NCI-H748 (cell line): ENCODE results near the gene NSUN4.
"Not testable (repeated sequence)": the region's sequence is repeated elsewhere in the genome, so short reads cannot be mapped to it uniquely, and the experiment has no call there.

Experiments
- DNase-seq: peaks from one replicate; lab custom pipeline; 2025; ENCODE audit not compliant: unreplicated experiment; lab: John Stamatoyannopoulos, UW

Gene NSUN4

DNA sequence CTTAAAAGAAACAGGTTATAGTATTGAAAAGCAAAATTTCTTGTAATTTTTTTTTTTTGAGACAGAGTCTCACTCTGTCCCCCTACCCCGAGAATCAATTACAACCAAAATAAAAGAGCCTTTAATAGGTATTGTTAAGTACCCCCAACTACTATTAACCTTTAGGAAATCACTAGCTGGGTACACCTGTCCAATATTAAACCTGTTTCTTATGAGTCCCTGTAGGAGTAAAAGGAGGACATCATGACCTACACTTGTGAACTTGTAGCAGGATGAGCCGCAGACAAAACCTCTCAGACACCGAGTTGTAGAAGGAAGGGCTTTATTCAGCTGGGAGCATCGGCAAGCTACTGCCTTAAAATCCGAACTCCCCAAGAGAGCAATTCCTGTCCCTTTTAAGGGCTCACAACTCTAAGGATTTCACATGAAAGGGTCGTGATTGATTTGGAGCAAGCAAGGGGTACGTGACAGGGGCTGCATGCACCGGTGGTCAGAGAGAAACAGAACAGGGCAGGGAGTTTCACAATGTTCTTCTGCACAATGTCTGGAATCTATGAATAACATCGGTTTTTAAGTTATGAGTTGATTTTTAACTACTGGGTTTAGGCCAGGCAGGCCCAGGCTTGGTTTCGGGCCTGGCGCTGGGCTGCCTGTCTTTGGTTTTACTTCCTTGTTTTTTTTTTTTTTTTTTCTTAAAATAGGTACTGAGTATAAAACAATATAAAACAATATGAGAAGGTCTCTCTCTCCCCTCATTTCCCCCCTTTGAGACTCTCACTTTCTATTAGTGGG is 15.1 kb upstream of the NSUN4 start:
- not testable (repeated sequence) for DNase-seq

- DNase-seq = not testable (repeated sequence)
Observed at GRCh38 chr1:46328182-46328581, 12.4 kb upstream of the NSUN4 start.

DNA sequence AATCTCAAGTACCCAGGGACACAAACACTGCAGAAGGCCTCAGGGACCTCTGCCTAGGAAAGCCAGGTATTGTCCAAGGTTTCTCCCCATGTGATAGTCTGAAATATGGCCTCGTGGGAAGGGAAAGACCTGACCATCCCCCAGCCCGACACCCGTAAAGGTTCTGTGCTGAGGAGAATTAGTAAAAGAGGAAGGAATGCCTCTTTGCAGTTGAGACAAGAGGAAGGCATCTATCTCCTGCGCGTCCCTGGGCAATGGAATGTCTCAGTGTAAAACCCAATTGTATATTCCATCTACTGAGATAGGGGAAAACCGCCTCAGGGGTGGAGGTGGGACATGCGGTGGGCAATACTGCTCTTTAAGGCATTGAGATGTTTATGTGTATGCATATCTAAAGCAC is 10.8 kb upstream of the NSUN4 start:
- DNase-seq = not testable (repeated sequence)

DNA sequence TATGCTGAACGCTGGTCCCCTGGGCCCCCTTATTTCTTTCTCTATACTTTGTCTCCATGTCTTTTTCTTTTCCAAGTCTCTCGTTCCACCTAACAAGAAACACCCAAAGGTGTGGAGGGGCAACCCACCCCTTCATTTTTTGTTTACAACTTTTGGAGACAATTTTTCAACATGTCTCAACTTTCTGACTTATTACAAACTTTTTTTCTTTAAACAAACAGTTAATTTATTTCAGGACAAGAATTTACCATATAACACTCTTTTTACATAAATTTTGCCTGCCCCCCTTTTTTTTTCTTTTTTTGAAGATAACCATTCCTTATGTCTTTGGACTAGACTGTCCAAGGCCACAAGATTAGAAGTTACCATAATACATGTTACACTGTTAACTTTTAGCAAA is 10.2 kb upstream of the NSUN4 start:
- not testable (repeated sequence) for DNase-seq

- DNase-seq = not testable (repeated sequence)
Observed at GRCh38 chr1:46331786-46332540, 8.6 kb upstream of the NSUN4 start.

GRCh38 chr1:46333300-46334029 is 7.1 kb upstream of the NSUN4 start:
- DNase-seq = peak; percentile 53

DNA sequence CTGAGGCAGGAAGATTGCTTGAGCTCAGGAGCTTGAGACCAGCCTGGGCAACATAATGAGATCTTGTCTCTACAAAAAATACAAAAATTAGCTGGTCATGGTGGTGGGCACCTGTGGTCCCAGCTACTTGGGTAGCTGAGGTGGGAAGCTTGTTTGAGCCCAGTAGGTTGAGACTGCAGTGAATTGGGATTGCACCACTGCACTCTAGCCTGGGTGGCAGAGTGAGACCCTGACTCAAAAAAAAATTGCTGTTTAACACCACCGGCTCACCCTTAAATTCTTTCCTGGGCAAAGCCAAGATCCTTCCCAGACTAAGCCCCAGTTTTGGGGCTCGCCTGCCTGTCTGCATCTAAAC is 6.6 kb upstream of the NSUN4 start:
- DNase-seq = no peak

GRCh38 chr1:46335081-46335480 is 5.5 kb upstream of the NSUN4 start:
- DNase-seq = no peak

- DNase-seq = not testable (repeated sequence)
Observed at GRCh38 chr1:46337409-46337808, 3.2 kb upstream of the NSUN4 start.

- DNase-seq = no peak
Observed at GRCh38 chr1:46341222-46342083, 846 bp downstream of the NSUN4 start.

DNA sequence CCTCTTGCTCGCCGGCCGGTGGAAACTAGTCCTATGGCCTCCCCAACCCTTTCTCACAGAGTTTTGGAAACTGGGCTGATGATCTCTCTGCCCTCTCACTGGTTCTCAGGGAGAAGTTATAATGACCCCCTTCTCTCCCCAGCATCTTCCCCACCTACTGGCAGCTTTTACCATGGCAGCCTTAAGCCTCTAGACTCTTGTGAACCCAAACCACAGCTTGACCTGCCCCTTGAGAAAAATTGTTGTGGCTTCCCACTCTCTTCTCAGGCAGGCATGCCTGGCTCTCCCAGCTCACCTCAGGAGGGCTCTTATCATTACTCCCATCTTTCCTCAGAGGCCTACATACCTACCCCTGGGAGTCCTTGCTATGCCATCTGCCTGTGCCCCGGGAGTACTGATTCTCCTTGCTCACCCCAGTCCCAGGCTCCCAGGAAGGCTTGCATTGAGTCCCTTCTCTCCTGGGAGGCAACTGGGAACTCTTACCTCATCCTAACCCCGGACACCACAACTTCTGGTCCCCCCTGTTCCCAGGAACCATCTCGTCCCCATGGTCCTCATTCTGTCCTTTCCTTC is 1.6 kb downstream of the NSUN4 start:
- DNase-seq = no peak

DNA sequence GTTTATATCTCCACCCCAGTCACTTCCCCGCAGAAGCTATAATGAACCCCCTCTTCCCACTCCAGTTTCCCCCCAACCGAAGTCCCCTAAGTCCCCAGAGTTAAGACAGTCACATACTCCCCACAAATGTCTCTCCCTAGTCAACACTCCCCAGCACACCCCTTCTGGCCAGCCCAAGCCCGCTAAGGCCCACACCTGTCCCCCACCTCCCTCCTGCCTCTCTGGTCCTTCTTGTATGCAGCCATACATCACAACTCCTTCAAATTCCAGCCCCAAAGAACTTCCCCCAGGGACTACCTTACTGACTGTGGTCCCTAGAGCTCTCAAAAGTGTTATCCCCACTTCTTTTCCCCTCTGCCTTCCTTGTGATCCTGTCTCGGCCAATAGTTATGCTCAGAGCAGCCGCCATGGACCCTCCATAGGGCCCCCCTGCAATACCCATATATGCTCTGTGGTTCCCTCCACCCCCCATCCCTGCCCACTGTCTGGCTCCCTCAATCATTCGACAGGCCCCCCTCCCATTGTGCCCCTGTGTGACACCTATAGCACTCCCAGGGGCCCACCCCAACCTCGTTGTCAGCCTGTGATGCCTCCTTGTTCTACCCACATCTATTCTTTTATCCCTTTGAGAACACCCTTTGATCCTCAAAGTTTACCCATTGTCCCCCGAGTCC is 2.2 kb downstream of the NSUN4 start:
- no peak for DNase-seq

DNA sequence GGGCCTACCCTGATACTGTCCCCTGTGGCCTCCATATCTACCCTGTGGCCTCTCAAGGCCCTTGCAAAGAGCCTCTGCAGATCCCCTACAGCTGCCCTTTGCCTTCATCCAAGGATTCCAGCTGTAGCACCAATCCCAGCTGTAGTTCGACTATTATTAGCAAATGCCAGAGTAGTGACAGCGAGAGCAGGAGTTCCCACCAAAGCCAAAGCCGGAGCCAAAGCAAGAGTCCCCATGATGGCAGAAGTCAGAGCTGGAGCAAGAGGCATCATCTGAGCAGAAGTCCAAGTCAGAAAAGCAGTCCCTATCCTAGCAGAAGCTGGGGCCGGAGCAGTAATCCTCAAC is 2.7 kb downstream of the NSUN4 start:
- no peak for DNase-seq

- DNase-seq = no peak
Observed at GRCh38 chr1:46343705-46344104, 3.1 kb downstream of the NSUN4 start.

DNA sequence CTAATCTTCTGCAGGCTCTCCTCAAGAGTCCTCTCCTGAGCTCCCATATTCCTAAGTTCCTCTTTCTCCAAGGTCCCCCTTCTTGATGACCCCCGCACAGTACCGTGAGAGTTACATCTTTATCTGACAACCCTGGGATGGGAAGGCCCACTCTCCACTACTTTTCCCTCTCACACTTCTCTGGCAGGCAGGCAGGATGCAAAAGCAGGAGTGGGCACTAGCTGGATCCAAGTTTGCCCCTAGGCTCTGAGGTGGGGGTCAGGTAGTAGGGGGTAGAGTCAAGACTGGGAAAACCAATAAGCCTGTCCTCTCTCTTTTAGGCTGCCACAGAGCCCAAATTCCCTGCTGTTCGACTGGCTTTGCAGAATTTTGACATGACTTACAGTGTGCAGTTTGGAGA is 3.9 kb downstream of the NSUN4 start:
- no peak for DNase-seq

DNA sequence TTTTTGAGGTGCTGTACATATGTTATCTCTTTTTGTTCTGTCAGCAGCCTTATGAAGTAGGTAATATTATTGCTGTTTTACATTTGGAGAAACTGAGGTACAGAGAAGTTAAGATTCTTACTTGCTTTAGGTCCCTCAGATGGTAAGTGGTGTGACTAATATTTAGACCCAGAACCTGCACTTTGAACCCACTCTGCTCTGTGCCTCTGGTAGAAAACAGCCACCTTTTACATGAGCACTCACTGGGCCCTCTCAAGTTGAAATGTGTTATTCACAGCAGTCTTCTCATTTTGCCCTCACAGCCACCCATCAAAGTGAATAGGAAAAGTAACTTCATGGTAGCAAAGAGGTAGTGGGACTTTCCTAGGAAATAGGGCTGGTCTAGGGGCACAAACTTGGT is 4.7 kb downstream of the NSUN4 start:
- no peak for DNase-seq

GRCh38 chr1:46352363-46352762 is 11.8 kb downstream of the NSUN4 start:
- no peak for DNase-seq

DNA sequence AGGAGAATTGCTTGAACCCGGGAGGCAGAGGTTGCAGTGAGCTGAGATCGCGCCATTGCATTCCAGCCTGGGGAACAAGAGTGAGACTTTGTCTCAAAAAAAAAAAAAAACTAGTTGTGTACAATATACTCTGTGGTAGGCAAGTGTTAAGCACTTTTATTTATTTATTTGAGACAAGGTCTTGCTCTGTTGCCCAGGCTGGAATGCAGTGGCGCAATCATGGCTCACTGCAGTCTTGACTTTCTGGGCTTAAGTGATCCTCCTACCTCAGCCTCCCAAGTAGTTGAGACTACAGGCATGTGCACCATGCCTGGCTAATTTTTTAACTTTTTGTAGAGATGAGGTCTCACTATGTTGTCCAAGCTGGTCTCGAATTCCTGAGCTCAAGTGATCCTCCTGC is 15.3 kb downstream of the NSUN4 start:
- not testable (repeated sequence) for DNase-seq

GRCh38 chr1:46362158-46362557 is 21.6 kb downstream of the NSUN4 start:
- no peak for DNase-seq

DNA sequence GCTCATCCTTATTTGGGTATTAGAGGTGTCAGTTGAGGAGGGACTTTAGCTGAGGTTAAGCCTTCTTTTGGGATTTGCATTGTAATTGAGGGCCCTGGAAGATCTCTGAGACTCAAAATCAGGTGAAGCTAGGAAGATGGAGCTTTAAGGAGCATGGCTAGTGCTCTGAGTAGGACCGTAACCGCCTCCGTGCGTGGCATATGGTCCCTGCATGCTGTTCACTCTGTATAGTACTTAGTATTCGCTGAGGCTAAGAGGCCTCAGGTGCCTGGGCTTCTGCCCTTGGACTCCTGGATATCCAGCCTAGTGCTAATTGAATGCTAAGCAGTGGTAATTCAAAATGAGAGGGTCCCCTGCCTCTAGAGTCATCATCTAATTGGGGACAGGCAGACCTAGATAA is 22.5 kb downstream of the NSUN4 start:
- no peak for DNase-seq
